ENCODE results near the gene LRBA.

The LRBA gene

GRCh38 chr4:150230561-150230960 lies 784.5 kb downstream of the LRBA start:
- peak overlapping the region; percentile 58 for H3K4me2 ChIP-seq
- 0 out of 2 replicates have a peak overlapping the region, but pooled peaks have one; percentile 28 for H3K9ac ChIP-seq
- H3K36me3 ChIP-seq = peaks cover 40% of the 10 kb centered on the region
- H3K27ac ChIP-seq = peak overlapping the region; percentile 79
- H3K9me3 ChIP-seq = peaks cover 7% of the 10 kb centered on the region; the same call in 1 of the 2 replicates
- H3K4me3 ChIP-seq = no peak overlapping the region; the same call in 1 of the 2 replicates
- no peak for TF ChIP-seq Cebpa-rat (IDR thresholded peaks at IDR 0.05)
- no peaks in the 10 kb centered on the region for H3K27me3 ChIP-seq
- no peaks in the 10 kb centered on the region for H4K20me1 ChIP-seq
- peaks cover 26% of the 10 kb centered on the region for H3K4me1 ChIP-seq

DNA sequence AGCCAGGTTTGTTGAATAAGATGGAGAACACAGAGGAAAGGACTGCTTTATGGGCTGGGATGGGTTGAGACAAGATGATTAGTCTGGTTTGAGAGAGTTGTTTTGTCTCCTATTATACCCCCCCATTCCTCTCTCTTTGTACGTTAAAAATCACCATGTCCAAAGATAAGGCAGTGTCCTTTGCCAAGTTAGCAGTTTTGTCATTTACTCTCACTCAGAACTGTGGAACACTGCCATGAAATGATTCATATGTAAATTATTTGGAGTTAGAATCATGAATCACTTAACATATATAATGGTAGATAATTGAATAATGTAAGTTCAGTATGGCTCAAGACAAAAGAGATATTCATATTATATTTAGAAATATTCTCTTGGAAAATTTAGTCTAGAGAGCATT lies 785.6 kb downstream of the LRBA start:
- Histone ChIP-seq H3K4me3 (no peak overlapping the region), H3K9me3 (peaks cover 7% of the 10 kb centered on the region; the same call in 1 of the 2 replicates), H3K27me3 (no peaks in the 10 kb centered on the region), H3K27ac (peak overlapping the region; percentile 79; the same call in 1 of the 2 replicates), H3K4me1 (peaks cover 26% of the 10 kb centered on the region), H3K9ac (no peak overlapping the region), H4K20me1 (no peaks in the 10 kb centered on the region), H3K4me2 (peak overlapping the region; percentile 58; the same call in 1 of the 2 replicates), H3K36me3 (peaks cover 42% of the 10 kb centered on the region)
- no peak for TF ChIP-seq Cebpa-rat (IDR thresholded peaks at IDR 0.05)

DNA sequence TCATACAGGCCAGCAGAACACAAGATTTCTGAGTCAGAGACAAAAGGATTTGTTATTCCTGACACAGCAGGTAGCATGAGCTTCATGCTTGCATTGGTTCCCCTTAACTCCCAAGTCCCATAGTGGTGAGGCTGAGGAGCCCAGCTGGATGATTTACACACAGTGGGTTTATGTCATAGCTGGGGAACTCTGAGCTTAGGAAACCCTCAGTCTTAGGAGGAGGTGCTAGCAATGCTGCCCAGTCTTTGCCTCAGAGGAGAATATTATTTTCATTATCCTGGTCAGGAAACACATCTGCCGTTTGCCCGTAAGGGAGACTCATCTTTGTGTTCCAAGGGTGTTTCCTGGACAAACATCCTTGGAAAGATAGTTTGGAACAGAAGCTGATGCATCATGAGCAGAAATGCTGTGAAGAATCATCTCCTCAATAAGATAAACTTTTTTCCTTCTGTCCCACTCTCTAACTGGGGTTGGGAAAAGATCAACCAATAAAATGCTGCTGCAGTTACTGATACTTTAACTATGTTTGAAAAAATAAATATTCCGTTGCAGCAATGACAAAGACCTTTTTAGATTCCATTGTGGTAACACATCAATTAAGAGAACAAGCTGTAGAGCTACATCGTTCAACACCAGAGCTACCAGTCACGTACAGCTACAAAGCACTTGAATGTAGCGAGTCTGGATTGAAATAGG lies 790.0 kb downstream of the LRBA start:
- H3K4me2 ChIP-seq = no peak overlapping the region
- no peak overlapping the region for H3K4me3 ChIP-seq
- no peak overlapping the region for H3K9ac ChIP-seq
- no peaks in the 10 kb centered on the region for H4K20me1 ChIP-seq
- no peak for TF ChIP-seq Cebpa-rat (IDR thresholded peaks at IDR 0.05)
- H3K9me3 ChIP-seq = peaks cover 7% of the 10 kb centered on the region; the same call in 1 of the 2 replicates
- H3K4me1 ChIP-seq = peaks cover 11% of the 10 kb centered on the region
- H3K36me3 ChIP-seq = peaks cover 23% of the 10 kb centered on the region; the same call in 1 of the 2 replicates
- H3K27me3 ChIP-seq = no peaks in the 10 kb centered on the region
- no peak overlapping the region for H3K27ac ChIP-seq

- peaks cover 11% of the 10 kb centered on the region; the same call in 1 of the 2 replicates for H3K36me3 ChIP-seq
- no peaks in the 10 kb centered on the region for H3K4me1 ChIP-seq
- H4K20me1 ChIP-seq = no peaks in the 10 kb centered on the region
- H3K27me3 ChIP-seq = no peaks in the 10 kb centered on the region
- H3K27ac ChIP-seq = no peak overlapping the region
- no peak overlapping the region for H3K9ac ChIP-seq
- no peak for TF ChIP-seq Cebpa-rat (IDR thresholded peaks at IDR 0.05)
- no peaks in the 10 kb centered on the region for H3K9me3 ChIP-seq
- H3K4me3 ChIP-seq = no peak overlapping the region
- H3K4me2 ChIP-seq = no peak overlapping the region
These were observed 795.2 kb downstream of the LRBA start for GRCh38 chr4:150219841-150220240.

- H3K4me1 ChIP-seq = no peaks in the 10 kb centered on the region
- no peaks in the 10 kb centered on the region for H4K20me1 ChIP-seq
- TF ChIP-seq Cebpa-rat (IDR thresholded peaks at IDR 0.05) = no peak
- H3K27me3 ChIP-seq = no peaks in the 10 kb centered on the region
- H3K4me2 ChIP-seq = no peak overlapping the region
- H3K9ac ChIP-seq = no peak overlapping the region
- H3K4me3 ChIP-seq = no peak overlapping the region
- no peak overlapping the region for H3K27ac ChIP-seq
- 0 out of 2 replicates have a peak, but pooled peaks cover 7% of the 10 kb centered on the region for H3K36me3 ChIP-seq
- H3K9me3 ChIP-seq = no peaks in the 10 kb centered on the region
These were observed 796.6 kb downstream of the LRBA start for GRCh38 chr4:150218447-150218846.

GRCh38 chr4:150217808-150218207 lies 797.3 kb downstream of the LRBA start:
- Histone ChIP-seq H3K27ac (no peak overlapping the region), H3K4me3 (no peak overlapping the region), H3K4me2 (no peak overlapping the region), H3K4me1 (no peaks in the 10 kb centered on the region), H3K27me3 (no peaks in the 10 kb centered on the region), H3K9me3 (no peaks in the 10 kb centered on the region), H3K9ac (no peak overlapping the region), H4K20me1 (no peaks in the 10 kb centered on the region), H3K36me3 (0 out of 2 replicates have a peak, but pooled peaks cover 7% of the 10 kb centered on the region)
- TF ChIP-seq Cebpa-rat (IDR thresholded peaks at IDR 0.05) = no peak

- H3K27ac ChIP-seq = no peak overlapping the region
- no peak overlapping the region for H3K9ac ChIP-seq
- no peaks in the 10 kb centered on the region for H3K4me1 ChIP-seq
- TF ChIP-seq Cebpa-rat (IDR thresholded peaks at IDR 0.05) = no peak
- H3K27me3 ChIP-seq = no peaks in the 10 kb centered on the region
- H4K20me1 ChIP-seq = no peaks in the 10 kb centered on the region
- no peaks in the 10 kb centered on the region for H3K9me3 ChIP-seq
- H3K4me2 ChIP-seq = no peak overlapping the region
- 0 out of 2 replicates have a peak, but pooled peaks cover 2% of the 10 kb centered on the region for H3K36me3 ChIP-seq
- H3K4me3 ChIP-seq = no peak overlapping the region
These were observed 797.9 kb downstream of the LRBA start for GRCh38 chr4:150217192-150217591.

DNA sequence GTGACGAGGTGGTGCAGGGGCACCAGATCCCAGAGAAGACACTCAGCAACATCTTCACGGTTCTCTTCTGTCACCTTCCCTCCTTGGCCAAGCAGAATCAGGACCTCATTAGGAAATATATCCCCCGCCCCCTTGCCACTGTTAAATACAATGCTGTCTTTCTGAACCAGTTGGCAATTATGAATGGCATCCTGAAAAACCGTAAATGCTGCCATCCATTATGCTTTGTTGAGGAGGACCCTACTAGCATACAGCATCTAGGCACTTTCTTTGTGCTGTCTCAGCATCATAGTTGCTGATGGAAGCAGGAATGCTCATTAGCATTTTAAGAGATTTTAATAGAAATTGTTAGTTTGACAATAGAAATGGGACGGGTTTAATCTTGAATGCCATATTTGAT lies 798.4 kb downstream of the LRBA start:
- no peaks in the 10 kb centered on the region for H4K20me1 ChIP-seq
- no peak for TF ChIP-seq Cebpa-rat (IDR thresholded peaks at IDR 0.05)
- H3K36me3 ChIP-seq = no peaks in the 10 kb centered on the region
- H3K9me3 ChIP-seq = no peaks in the 10 kb centered on the region
- no peak overlapping the region for H3K9ac ChIP-seq
- no peaks in the 10 kb centered on the region for H3K27me3 ChIP-seq
- H3K4me2 ChIP-seq = no peak overlapping the region
- H3K27ac ChIP-seq = no peak overlapping the region
- H3K4me3 ChIP-seq = no peak overlapping the region
- H3K4me1 ChIP-seq = no peaks in the 10 kb centered on the region

GRCh38 chr4:150215601-150216000 lies 799.5 kb downstream of the LRBA start:
- H3K36me3 ChIP-seq = no peaks in the 10 kb centered on the region
- no peak for TF ChIP-seq Cebpa-rat (IDR thresholded peaks at IDR 0.05)
- H3K9me3 ChIP-seq = no peaks in the 10 kb centered on the region
- no peak overlapping the region for H3K9ac ChIP-seq
- H3K27ac ChIP-seq = no peak overlapping the region
- no peak overlapping the region for H3K4me2 ChIP-seq
- H3K4me1 ChIP-seq = no peaks in the 10 kb centered on the region
- no peak overlapping the region for H3K4me3 ChIP-seq
- no peaks in the 10 kb centered on the region for H3K27me3 ChIP-seq
- no peaks in the 10 kb centered on the region for H4K20me1 ChIP-seq
